Measurements from ENCODE around the gene RPS19.
"Not testable (repeated sequence)": the region's sequence is repeated elsewhere in the genome, so short reads cannot be mapped to it uniquely, and the experiment has no call there.

The RPS19 gene

GRCh38 chr19:41860419-41861115 is 512 bp downstream of the RPS19 start:
- DNase-seq (ENCODE audit: low spot score): no peak

GRCh38 chr19:41861116-41861768 is 1.2 kb downstream of the RPS19 start:
- DNase-seq (ENCODE audit: low spot score): no peak

GRCh38 chr19:41861846-41862245 is 1.8 kb downstream of the RPS19 start:
- DNase-seq (ENCODE audit: low spot score): no peak

GRCh38 chr19:41862445-41862986 is 2.5 kb downstream of the RPS19 start:
- no peak for DNase-seq (ENCODE audit: low spot score)

- DNase-seq (ENCODE audit: low spot score): no peak
Observed at GRCh38 chr19:41863209-41863931, 3.3 kb downstream of the RPS19 start.

GRCh38 chr19:41864374-41864773 is 4.3 kb downstream of the RPS19 start:
- DNase-seq (ENCODE audit: low spot score): no peak

GRCh38 chr19:41866284-41866683 is 6.2 kb downstream of the RPS19 start:
- DNase-seq (ENCODE audit: low spot score): no peak

- DNase-seq (ENCODE audit: low spot score): no peak
Observed at GRCh38 chr19:41868120-41868988, 8.3 kb downstream of the RPS19 start.

GRCh38 chr19:41868989-41869300 is 8.9 kb downstream of the RPS19 start:
- no peak for DNase-seq (ENCODE audit: low spot score)

- no peak for DNase-seq (ENCODE audit: low spot score)
Observed at GRCh38 chr19:41869374-41869955, 9.4 kb downstream of the RPS19 start.

GRCh38 chr19:41870401-41870873 is 10.4 kb downstream of the RPS19 start:
- no peak for DNase-seq (ENCODE audit: low spot score)

- no peak for DNase-seq (ENCODE audit: low spot score)
Observed at GRCh38 chr19:41871573-41872383, 11.7 kb downstream of the RPS19 start.

GRCh38 chr19:41872384-41872774 is 12.3 kb downstream of the RPS19 start:
- DNase-seq (ENCODE audit: low spot score): no peak

- DNase-seq (ENCODE audit: low spot score): no peak
Observed at GRCh38 chr19:41872775-41873647, 13.0 kb downstream of the RPS19 start.

- DNase-seq (ENCODE audit: low spot score): not testable (repeated sequence)
Observed at GRCh38 chr19:41875973-41876372, 15.9 kb downstream of the RPS19 start.

GRCh38 chr19:41876847-41877832 is 17.1 kb downstream of the RPS19 start, which contains the start of gene CD79A:
TSS of gene CD79A (plus strand) at chr19:41877279. CDS start at chr19:41877305, 26 bp downstream.
- DNase-seq (ENCODE audit: low spot score): no peak

GRCh38 chr19:41877916-41878905 is 18.2 kb downstream of the RPS19 start:
- DNase-seq (ENCODE audit: low spot score): no peak

All from left forelimb (tissue), 1 donor.